Measurements from ENCODE around the gene CUEDC1. TPM values are rescaled to one million over a fixed set of nuclear protein-coding genes. Genes with fewer than 3 reads are reported as not detected.

The CUEDC1 gene
- total RNA-seq, 4 donors from 2014 or later = 20.2 to 27.3 (median 24.6) TPM

GRCh38 chr17:57919918-57920317 lies 35.3 kb downstream of the CUEDC1 start:
- DNase-seq = no peak
- WGBS, 2 donors (ENCODE audit: low coverage in 1 of 2) = 81 to 92% methylated on average over 5 of the region's 5 CpGs
- intact Hi-C loops (cut with DNase I; ENCODE audit: low total_unique reads) = no loop called here
- Histone ChIP-seq H3K27ac (peak overlapping the region; percentile 86 to 91 (median 88)), H3K36me3 (no peaks in the 10 kb centered on the region), H3K4me3 (no peak overlapping the region), H3K9me3 (no peaks in the 10 kb centered on the region), H3K4me1 (peaks cover 36 to 79% (median 53%) of the 10 kb centered on the region in 4 donors), H3K27me3 (no peaks in the 10 kb centered on the region)
- in situ Hi-C loops (cut with MboI; ENCODE audit: low pct_ligation_motif_present in 1 of 4, low pct_unique_long_range_greater_than_20kb in 1 of 4, low sequenced_read_pairs in 3 of 4) = no loop called here
- TF ChIP-seq CTCF (IDR thresholded peaks at IDR 0.05) (no peak), EP300 (IDR thresholded peaks at IDR 0.05; ENCODE audit: low read depth) (no peak), POLR2AphosphoS5 (IDR thresholded peaks at IDR 0.05) (no peak), POLR2A (IDR thresholded peaks at IDR 0.05) (no peak)

- 20 to 54% methylated on average over 1 to 5 of the region's 5 CpGs for WGBS, 2 donors (ENCODE audit: low coverage in 1 of 2)
- Histone ChIP-seq H3K4me1 (peaks cover 48 to 88% (median 68%) of the 10 kb centered on the region in 4 donors), H3K4me3 (no peak overlapping the region), H3K9me3 (no peaks in the 10 kb centered on the region), H3K36me3 (no peaks in the 10 kb centered on the region), H3K27ac (peak overlapping the region; percentile 86 to 91 (median 88)), H3K27me3 (no peaks in the 10 kb centered on the region)
- intact Hi-C loops (cut with DNase I; ENCODE audit: low total_unique reads) (no loop called here), in situ Hi-C loops (cut with MboI; ENCODE audit: low pct_ligation_motif_present in 1 of 4, low pct_unique_long_range_greater_than_20kb in 1 of 4, low sequenced_read_pairs in 3 of 4) (no loop called here)
- no peak for TF ChIP-seq POLR2AphosphoS5 (IDR thresholded peaks at IDR 0.05)
- no peak for TF ChIP-seq POLR2A (IDR thresholded peaks at IDR 0.05)
- no peak for TF ChIP-seq CTCF (IDR thresholded peaks at IDR 0.05)
- no peak for TF ChIP-seq EP300 (IDR thresholded peaks at IDR 0.05; ENCODE audit: low read depth)
- no peak for DNase-seq
These were observed 37.0 kb downstream of the CUEDC1 start for GRCh38 chr17:57918017-57918895.

DNA sequence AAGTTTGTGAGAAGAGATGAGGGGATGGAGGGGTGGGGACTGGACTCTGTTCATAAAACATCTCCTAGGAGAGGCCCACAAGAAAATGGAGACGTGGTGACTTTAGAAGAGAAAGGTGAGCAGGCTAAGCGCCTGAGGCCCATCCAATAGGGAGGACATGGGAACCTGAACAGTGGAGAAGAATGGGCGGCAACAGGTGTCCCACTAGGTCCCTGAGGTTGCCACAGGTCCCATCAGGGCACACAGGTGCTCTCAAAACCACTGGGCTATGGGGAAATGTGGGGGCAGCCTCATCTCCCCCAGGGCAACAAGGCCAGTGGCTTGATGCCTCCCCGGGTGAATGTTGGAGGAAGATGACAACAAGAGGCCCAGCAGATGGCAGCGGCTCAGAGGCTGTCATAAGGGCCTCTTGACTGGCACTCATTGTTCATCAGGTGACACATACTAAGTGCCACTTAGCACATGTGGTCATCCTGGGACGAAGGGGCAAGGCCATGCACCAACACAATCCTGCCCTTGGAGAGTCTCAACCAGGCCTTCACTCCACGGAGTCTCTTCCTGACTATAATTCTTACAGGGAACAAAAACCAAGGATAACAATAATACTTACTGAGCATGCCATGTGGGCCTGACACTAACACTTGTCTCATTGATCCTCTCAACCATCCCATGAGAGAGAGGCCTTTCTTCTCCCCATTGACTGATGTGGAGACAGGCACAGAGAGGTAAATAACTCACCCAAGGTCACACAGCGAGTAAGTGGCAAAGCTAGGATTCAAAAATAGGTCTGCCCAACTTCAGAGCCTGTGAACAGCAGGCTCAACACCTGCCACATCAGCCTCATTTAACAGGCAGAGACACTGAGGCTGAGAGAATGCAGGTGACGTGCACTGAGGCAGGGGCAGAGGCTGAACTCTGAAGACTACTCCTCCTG lies 38.0 kb downstream of the CUEDC1 start:
- Histone ChIP-seq H3K36me3 (no peaks in the 10 kb centered on the region), H3K4me3 (no peak overlapping the region), H3K27ac (peak overlapping the region; percentile 86 to 91 (median 88)), H3K4me1 (peaks cover 51 to 88% (median 70%) of the 10 kb centered on the region in 4 donors), H3K9me3 (no peaks in the 10 kb centered on the region), H3K27me3 (no peaks in the 10 kb centered on the region)
- 67 to 85% methylated on average over 1 to 9 of the region's 9 CpGs for WGBS, 2 donors (ENCODE audit: low coverage in 1 of 2)
- no peak for DNase-seq
- TF ChIP-seq POLR2AphosphoS5 (IDR thresholded peaks at IDR 0.05) (no peak), CTCF (IDR thresholded peaks at IDR 0.05) (no peak), POLR2A (IDR thresholded peaks at IDR 0.05) (no peak), EP300 (IDR thresholded peaks at IDR 0.05; ENCODE audit: low read depth) (no peak)
- intact Hi-C loops (cut with DNase I; ENCODE audit: low total_unique reads) (no loop called here), in situ Hi-C loops (cut with MboI; ENCODE audit: low pct_ligation_motif_present in 1 of 4, low pct_unique_long_range_greater_than_20kb in 1 of 4, low sequenced_read_pairs in 3 of 4) (no loop called here)

Data from transverse colon (tissue), 4 donors.